GM18909 (cell line): ENCODE measurements around the gene KLHL40.

Source experiments
- ATAC-seq: cut with Tn5 transposase; IDR thresholded peaks from one replicate; pipeline ENCODE4 v1.9.1; 2021; ENCODE audit warnings: mild to moderate bottlenecking; ENCODE audit not compliant: unreplicated experiment, poor library complexity

Gene KLHL40

DNA sequence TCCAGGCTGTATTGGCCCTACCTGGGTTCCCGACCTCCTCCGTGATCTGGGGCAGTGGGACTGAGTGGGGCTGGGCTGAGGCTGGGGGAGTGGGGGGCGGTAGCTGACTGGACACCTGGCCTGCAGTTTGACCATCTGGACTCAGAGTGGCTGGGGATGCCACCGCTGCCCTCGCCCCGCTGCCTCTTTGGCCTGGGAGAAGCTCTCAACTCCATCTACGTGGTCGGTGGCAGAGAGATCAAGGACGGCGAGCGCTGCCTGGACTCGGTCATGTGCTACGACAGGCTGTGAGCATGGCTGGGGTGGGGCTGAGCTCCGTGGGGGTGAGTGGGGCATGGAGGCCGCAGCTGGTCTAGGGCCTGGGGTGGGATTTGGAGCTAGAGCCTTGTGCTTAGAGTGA lies 2.7 kb downstream of the KLHL40 start:
- ATAC-seq: no peak

DNA sequence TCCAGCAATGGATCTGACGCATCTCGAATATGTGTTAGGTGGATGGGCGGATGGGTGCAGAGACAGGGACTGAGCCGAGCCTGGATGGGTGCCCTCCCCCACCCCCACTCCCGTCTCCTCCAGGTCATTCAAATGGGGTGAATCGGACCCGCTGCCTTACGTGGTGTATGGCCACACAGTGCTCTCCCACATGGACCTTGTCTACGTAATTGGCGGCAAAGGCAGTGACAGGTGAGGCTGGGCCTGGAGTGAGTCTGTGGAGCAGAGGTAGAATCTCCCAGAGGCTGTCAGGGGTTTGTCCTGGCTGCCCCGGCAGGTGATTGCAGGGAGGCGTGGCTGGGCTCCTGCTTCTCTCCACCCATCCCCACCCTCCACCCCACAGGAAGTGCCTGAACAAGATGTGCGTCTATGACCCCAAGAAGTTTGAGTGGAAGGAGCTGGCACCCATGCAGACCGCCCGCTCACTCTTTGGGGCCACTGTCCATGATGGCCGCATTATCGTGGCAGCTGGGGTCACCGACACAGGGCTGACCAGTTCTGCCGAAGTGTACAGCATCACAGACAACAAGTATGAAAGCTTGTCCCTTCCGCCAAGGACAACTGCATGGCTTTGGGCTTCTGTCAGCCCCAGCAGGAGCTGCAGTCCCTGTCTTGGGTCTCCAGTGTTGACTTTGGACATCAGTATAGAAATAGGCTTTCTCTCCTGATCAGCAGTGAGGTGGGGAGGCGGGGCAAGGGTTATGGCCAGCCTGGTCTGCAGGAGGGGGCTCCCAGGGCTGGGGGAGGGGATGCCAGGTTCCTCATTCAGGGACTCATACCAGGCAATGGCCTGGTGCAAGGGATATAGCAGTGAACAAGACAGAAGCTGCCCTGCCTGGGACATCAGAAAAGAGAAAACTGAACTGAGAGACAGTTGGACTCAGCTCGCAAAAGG lies 3.4 kb downstream of the KLHL40 start:
- ATAC-seq: no peak

DNA sequence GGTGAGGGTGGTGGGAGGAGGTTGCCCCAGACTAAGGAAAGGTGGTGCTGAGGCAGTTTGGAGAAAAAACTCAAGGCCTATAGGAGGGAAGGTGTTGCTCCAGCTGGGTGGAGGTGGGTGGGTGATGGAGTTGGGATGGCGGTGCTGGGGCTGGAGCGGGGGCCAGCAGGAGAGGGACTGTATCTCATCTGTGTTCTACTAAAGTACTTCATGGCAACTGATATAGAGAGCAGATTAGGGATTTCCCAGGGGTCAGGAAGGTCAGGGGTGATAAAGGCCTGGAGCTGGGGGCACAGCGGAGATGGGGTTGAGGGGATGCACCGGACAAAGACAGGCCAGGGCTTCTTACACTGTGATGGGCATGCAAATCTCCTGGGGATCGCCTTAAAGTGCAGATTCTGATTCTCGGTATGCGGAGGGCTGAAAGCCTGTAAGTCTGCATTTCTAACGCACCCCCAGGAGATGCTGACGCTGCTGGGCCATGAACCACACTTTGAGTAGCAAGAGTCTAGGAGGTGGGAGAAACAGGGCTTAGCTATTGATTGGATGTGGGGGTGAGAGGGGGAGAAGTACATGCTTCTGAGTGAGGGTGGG lies 4.2 kb downstream of the KLHL40 start:
- no peak for ATAC-seq

DNA sequence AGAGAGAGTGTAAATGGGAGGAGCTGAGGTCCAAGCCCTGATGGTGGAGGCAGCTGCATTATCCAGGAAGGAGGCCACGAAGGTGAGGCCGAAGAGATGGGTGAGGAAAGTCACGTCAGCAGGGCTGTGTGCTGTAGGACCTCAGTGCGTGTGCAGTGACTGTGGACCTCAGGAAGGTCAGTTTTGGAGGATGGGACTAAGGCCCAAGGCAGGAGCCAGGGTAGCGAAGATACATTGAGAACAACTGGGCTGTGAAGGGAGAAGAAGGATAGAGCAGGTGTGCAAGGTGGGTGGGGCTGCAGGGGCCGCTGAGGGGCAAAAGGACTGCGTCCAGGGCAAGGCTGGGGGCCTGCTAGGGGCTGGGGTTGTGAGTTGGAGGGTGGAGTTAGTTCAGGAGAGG lies 4.9 kb downstream of the KLHL40 start:
- ATAC-seq: no peak

DNA sequence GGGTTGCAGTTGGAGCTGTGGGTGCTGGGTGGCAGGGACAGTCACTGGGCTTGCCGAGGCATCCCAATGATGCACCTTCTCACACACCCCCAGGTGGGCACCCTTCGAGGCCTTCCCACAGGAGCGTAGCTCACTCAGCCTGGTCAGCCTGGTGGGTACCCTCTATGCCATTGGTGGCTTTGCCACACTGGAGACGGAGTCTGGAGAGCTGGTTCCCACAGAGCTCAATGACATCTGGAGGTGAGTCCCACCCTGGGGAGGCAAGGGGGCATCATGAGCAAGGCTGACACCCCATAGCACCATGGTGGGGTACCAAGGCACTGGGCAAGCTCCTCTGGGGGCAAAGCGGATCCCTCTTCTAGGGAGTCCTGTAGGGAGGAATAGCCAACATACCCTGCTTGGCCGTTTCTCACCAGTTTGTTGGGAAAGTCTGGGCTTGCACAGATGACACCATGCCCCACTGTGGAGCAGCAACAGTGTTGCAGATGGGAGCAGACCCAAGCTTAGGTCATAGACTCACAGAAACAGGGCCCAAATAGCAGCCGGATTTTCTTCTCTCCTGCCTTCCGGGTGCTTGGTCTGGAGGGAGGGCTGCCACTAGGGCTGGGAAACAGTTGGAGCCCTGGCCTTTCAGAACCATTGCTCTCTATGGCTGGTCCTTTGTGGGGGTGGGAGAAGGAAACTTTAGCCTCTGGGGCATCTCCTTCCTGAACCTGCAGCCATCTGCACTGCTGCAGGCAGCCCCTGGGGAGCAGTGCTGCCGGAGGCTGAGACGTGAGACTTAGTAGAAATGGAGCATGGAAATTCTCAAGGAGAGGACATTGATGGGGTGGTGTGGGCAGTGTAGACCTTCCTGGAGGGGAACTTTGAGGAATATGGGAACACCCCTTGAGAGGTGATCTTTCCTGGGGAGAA lies 5.7 kb downstream of the KLHL40 start:
- no peak for ATAC-seq

DNA sequence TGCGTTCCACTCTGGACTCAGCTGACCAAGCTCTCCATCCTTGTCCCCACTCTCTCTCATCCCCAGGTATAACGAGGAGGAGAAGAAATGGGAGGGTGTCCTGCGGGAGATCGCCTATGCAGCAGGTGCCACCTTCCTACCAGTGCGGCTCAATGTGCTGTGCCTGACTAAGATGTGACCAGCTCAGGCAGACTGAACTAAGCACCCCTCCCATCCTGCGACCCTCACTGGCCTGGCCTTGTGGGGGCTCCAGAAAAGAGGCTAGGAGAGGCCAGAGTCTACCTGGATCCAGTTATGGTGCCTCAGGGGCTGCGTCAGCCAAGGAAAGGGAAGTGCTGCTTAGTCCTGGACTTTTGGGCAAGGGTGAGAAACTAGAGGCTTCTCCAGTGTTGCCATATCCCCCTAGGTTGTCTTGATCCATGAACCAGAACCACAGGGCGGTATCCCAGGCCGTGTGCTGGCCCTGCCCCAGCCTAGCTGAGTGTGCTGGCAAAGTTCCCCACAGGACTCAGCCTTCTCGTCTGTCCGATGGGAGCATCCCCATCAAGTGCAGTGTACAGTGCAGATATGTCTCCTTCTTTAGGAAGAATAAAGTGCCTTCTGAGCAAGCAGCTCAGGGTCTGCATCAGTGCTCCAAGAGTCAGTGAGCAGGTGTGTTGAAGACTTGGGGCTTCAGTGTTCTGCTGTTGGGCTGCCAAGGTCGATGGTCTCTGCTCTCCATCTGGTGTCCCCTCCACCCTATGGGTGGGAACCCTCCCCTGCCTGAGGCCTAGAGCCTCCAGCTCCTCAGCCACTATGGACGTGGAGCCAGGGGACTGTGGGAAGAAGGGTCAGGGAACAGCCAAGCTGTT lies 6.7 kb downstream of the KLHL40 start:
- no peak for ATAC-seq

DNA sequence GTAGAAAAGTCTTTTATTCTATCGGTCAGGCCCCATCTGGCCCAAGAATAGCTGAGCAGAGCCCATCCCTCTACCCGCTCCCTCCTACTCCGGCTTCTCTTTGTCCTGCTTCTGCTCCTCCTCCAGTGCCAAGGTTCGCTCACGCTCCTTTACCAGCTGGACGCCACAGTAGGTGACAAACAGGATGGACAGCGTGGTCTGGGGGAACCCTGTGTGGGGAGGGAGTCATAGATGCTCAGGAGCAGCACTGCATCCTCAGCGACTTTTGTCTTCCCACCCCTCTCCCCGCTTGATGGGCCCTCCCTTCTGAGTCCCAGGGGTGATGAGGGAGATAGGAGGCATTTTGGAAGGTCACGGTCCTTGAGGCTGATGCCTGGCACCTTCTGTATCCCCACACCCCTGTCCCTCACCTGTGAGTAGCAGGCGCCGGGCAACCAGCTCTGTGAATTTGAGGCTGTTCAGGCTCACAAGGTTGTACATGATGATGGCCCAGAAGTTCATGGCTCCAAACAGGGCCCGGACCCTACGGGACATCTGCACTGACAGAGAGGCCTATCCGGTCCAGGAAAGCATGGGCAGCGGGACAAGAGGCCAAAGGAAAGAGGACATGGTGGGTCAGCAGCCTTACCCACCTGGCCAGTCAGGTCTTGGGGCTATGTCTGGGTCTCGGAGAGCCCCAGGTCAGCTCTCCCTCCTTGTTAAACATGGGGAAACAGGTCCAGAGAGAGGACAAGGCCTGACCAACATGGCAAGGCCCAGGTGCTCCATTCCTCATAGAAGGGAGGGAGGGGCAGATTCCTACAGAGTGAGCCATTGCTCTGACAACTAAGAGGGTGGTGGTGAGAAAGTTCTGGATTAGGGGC lies 7.6 kb downstream of the KLHL40 start:
- no peak for ATAC-seq

DNA sequence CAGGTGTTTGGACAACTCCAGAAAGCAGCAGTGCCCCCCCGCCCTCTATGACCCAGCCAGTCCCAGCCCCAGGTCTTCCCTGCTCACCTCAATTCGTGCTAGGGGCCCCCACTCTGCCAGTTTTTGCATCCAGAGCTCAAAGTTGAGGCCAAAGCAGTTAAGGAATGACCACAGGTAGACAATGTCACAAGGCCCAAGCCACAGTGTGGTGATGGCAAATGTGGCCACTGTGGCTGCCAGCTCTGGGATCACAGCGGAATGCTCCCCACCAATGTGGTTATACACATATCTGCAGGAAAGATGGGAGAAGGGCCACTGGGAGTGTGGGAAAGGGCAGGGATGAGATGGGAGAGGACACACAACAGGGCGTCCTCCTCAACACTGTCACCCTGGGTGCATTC lies 8.2 kb downstream of the KLHL40 start:
- no peak for ATAC-seq

DNA sequence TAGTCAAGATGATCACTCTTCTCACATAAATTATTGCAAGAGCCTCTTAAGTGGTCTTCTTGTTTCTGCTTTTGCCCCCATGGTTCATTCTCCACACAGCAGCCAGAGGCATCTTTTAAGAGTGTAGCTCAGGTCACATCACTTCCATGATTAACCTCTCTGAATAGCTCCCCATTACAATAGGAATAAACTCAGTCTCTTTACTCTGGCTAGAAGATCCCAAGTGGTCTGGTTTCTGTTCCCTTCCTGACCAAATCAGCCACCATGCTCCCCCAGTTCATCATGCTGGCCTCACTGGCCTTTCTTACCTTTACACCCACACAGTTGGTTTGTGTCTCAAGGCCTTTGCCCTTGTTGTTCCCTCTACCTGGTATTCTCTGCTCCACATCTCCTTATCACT lies 9.0 kb downstream of the KLHL40 start:
- no peak for ATAC-seq

DNA sequence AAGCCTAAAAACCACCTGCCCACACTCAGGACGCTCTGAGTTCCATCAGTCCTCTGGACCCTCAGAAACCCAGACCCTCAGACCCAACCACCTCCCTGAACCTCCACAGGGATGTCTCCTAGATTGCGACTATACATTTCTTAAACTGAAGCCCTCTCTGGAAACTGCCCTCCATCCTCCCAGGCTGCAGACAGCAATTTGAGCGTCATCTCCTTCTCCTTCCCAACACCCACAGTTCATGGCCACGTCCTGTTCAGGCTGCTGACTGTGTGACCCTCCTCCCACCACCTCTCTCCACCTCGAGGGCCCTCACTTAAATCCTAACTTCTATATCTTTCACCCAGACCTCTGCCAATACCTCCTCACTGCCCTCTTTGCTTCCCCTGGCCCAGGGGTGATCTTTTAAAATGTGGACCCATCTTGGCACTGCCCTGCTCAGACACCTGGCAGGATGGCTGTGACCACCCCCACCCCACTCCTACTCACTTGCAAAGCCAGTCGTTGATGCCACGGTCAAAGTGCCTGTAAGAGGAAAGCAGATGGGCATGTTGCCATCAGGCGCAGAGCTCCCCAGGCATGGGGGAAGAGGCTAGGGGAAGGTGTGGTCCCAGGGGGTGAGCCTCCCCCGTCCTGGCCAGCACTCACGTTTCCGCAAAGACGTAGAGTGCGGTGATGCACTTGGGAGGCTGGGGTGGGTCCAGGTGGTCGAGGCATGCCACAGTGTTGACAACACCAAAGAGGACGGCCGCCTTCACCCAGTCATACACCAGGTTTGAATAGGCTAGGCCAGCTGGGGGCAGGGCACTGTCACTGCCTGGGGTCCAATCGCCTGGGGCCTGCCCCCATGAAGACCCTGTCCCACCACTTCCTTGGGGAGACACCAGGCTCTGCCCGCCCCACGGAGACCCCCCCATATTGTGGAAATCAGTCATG lies 11.3 kb downstream of the KLHL40 start:
- ATAC-seq: no peak

DNA sequence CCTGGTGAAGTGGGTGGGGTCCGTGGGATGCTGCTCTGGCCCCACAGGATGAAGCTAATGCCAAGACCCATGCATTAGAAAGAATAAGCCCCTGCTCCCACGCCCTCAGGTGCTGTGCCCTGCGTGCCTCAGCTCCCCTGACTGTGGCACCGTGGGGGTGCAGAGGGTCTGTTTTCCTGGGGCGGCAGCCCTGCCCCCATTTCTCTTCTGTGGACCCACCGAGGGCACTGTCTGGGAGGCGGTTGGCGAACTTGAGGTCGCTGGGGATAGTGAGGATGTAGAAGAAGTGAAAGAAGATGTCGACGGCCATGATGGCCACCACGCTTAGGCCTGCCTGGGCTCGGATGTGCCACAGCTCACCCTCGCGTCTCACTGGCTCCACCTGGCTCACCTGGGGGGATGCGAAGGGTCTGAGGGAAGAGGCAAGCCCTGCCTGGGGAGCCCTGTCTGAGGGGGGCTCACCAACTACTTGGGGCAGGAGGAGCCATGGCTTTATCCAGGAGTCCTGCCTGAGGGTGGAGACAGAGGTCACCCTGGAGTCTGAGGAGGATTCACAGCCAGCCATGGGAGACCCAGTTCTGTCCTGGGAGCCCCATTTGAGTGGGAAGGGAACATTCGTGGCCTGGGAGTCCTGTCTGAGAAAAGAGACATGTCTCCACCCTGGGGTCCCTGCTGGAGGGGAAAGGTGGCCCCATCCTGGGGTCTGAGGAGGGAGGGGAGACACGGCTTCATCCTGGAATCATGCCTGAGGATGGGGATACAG lies 12.1 kb downstream of the KLHL40 start:
- no peak for ATAC-seq

DNA sequence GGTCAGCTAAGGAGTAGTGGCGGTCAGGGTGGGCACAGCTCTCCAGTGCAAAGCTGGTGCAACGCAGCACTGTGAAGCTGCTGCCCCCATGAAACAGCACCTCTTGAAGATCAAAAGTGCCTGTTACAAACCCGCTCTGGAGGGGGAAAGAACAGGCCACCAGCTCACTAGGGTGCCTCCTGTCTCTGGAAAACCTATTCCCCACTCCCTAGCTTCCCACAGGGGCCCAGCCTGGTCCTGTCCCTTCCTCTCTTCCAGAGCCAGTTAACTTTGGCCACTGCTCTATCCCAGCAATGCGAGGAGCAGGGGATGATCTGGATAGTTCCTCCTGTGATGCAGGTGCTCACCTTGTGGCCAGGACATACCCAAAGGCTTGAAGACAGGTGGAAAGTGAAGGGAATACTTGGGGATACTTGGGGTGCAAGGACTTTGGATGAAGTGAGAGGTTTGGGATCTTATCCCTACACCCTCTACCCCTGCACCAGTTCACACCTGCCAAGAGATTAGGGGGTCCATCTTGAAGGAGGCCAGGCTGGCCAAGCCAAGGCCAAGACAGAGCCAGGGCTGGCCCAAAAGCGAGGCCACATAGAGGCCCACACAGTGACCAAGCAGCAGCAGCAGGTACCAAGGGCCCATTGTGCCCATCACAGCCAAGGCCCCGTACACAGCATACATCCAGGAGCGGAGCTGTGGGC lies 13.0 kb downstream of the KLHL40 start:
- ATAC-seq: no peak

DNA sequence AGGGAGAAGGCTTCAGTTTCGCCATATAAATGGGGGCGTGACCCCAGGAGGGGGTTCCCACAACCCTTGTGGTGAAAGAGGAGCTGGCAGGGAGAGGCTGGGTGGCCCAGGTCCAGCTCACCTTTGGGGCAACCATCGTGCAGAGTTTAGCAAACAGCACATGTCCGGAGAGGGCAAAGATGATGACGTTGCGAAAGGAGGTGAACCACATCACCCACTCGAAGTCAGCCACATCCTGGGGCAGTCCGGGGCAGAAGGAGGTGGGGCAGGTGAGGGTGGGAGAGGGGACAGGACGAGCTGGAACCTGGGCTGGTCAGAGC lies 13.5 kb downstream of the KLHL40 start:
- ATAC-seq: no peak

DNA sequence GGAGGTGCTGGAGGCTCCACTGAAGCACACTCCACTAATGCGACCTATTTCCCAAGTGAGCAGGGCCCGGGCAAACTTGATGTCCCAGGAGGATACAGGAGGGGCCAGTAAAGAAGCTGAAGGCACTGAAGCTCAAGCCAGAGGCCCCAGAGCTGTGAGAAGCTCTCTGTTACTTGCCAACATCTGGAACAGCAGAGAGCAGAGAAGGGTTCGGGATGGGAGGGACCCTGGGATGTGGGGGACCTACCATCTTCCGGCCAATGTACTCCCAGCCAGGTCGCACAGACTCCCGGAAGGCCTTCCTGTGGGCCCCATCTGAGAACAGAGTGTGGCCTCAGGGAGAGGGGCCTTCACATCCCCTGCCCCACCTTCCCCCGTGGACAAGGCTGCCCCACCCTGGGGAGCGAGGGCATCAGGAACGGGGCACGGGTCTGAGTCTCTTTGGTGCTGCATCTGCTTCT lies 14.2 kb downstream of the KLHL40 start:
- ATAC-seq: no peak

DNA sequence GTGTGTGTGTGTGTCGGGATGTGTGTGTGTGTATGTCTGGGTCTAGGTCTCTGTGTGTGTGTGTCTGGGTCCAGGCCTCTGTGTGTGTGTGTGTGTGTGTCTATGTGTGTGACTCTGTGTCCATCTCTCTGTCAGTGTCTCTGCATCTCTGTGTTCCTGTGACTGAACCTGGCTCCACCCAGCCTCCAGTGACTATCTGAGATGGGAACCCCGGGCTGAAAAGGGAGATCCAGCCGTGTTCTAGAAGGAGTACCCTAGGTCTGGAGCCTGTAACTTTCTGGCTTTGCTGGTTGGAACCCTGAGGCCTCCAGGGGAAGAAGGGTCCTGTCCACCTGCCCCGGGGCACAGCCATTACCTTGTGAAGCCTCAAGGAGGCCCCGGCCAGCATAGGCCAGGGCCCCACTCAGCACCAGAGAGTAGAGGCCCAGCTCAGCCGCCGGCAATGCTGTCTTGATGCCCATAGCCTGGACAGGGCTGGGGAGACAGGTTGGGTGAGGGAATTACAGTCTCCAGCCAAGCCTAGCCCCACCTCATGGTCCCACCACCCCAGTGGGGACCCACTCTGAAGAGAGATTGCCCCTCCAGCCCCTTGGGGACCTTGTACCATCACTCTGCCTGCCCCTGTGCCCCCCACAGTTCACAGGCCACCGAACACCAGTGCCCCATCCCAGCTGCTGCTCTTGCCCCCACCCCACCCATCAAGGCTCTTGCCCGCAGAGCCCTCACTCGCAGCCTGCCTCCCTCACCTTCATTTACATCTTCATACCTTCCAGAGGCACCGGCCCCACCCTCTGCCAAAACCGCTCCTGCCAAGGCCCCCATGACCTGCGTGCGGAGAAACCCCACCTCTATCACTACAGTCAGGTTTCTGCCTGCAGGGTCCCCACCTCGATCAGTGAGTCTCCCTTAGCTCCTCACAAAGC lies 15.3 kb downstream of the KLHL40 start:
- no peak for ATAC-seq
